Liver (tissue), 9 donors: ENCODE measurements around the gene ITGB2. TPM values are rescaled to one million over a fixed set of nuclear protein-coding genes. Genes with fewer than 3 reads are reported as not detected.

Source experiments
- DNase-seq: peaks from one replicate; pipeline ENCODE4 v3.0.0-alpha.2; 2017; ENCODE audit warnings: low spot score
- H3K27ac ChIP-seq, 2 donors: one replicate each; pipeline ENCODE4 v1.7.0; 2013; ENCODE audit warnings: inconsistent platforms in 2 of 2, low read length in 2 of 2, control low read depth in 1 of 2, low read depth in 1 of 2, mild to moderate bottlenecking in 1 of 2
- H3K27me3 ChIP-seq, 4 donors: one replicate each; pipeline versions ENCODE4 v1.6.1 to v1.7.0; 2013; ENCODE audit warnings: low read length in 3 of 4, inconsistent platforms in 1 of 4, mild to moderate bottlenecking in 1 of 4, moderate library complexity in 1 of 4; ENCODE audit not compliant: control insufficient read depth in 4 of 4, insufficient read depth in 4 of 4
- H3K36me3 ChIP-seq, 4 donors: one replicate each; pipeline versions ENCODE4 v1.6.1 to v1.7.0; 2013; ENCODE audit warnings: low read length in 3 of 4, mild to moderate bottlenecking in 3 of 4, low read depth in 1 of 4, moderate library complexity in 1 of 4; ENCODE audit not compliant: control insufficient read depth in 4 of 4, insufficient read depth in 3 of 4
- H3K4me1 ChIP-seq, 4 donors: one replicate each; pipeline versions ENCODE4 v1.6.1 to v1.7.0; 2013; ENCODE audit warnings: low read length in 3 of 4, mild to moderate bottlenecking in 3 of 4, moderate library complexity in 1 of 4; ENCODE audit not compliant: control insufficient read depth in 4 of 4, insufficient read depth in 4 of 4
- H3K4me3 ChIP-seq, 3 donors: one replicate each; pipeline versions ENCODE4 v1.6.1 to v1.7.0; 2013; ENCODE audit warnings: low read length in 3 of 3, control low read depth in 1 of 3, low read depth in 1 of 3, mild to moderate bottlenecking in 1 of 3
- H3K9ac ChIP-seq, 2 donors: one replicate each; pipeline ENCODE4 v1.7.0; 2013; ENCODE audit warnings: low read length in 2 of 2, mild to moderate bottlenecking in 2 of 2, moderate library complexity in 2 of 2, control low read depth in 1 of 2, low read depth in 1 of 2
- H3K9me3 ChIP-seq, 4 donors: one replicate each; pipeline versions ENCODE4 v1.6.1 to v1.7.0; 2013; ENCODE audit warnings: low read length in 3 of 4; ENCODE audit not compliant: control insufficient read depth in 4 of 4
- ATF3 ChIP-seq: IDR thresholded peaks from 2 replicates; pipeline ENCODE4 v1.6.1; 2016; ENCODE audit warnings: antibody characterized with exemption
- CTCF ChIP-seq: fragments of 150-350 bp; IDR thresholded peaks from 2 replicates; pipeline ENCODE4 v1.5.1; 2017; ENCODE audit warnings: improper control_type of control experiment, low read depth, low read length; ENCODE audit not compliant: missing input control
- EGR1 ChIP-seq, 2 donors: IDR thresholded peaks; 2 replicates each; pipeline ENCODE4 v1.6.1; 2016 to 2018; ENCODE audit warnings: antibody characterized with exemption in 2 of 2, low read depth in 2 of 2
- FOXA1 ChIP-seq: IDR thresholded peaks from 2 replicates; pipeline ENCODE4 v1.6.1; 2016; ENCODE audit warnings: antibody characterized with exemption
- FOXA2 ChIP-seq: IDR thresholded peaks from 2 replicates; pipeline ENCODE4 v1.6.1; 2016; ENCODE audit warnings: antibody characterized with exemption
- GABPA ChIP-seq, 2 donors: IDR thresholded peaks in 1 of 2; conservative IDR thresholded peaks in 1 of 2; 2 replicates each; pipeline ENCODE4 v1.6.1; 2016; ENCODE audit warnings: antibody characterized with exemption in 2 of 2, mild to moderate bottlenecking in 1 of 2, moderate library complexity in 1 of 2
- HNF4A ChIP-seq, 2 donors: conservative IDR thresholded peaks; 2 replicates each; pipeline ENCODE4 v1.6.1; 2016; ENCODE audit warnings: antibody characterized with exemption in 2 of 2, mild to moderate bottlenecking in 2 of 2
- HNF4G ChIP-seq: IDR thresholded peaks from 2 replicates; pipeline ENCODE4 v1.6.1; 2016; ENCODE audit warnings: antibody characterized with exemption
- JUND ChIP-seq, 2 donors: IDR thresholded peaks; 2 replicates each; pipeline ENCODE4 v1.6.1; 2016; ENCODE audit warnings: antibody characterized with exemption in 2 of 2
- MAX ChIP-seq: IDR thresholded peaks from 2 replicates; pipeline ENCODE4 v1.6.1; 2016; ENCODE audit warnings: antibody characterized with exemption
- NR2F2 ChIP-seq: IDR thresholded peaks from 2 replicates; pipeline ENCODE4 v1.6.1; 2016; ENCODE audit warnings: antibody characterized with exemption
- RAD21 ChIP-seq, 2 donors: IDR thresholded peaks; 2 replicates each; pipeline ENCODE4 v1.6.1; 2016; ENCODE audit warnings: antibody characterized with exemption in 2 of 2, mild to moderate bottlenecking in 2 of 2
- REST ChIP-seq: IDR thresholded peaks from 2 replicates; pipeline ENCODE4 v1.6.1; 2016; ENCODE audit warnings: antibody characterized with exemption, mild to moderate bottlenecking
- RXRA ChIP-seq, 2 donors: IDR thresholded peaks; 2 replicates each; pipeline ENCODE4 v1.6.1; 2017 to 2018; ENCODE audit warnings: antibody characterized with exemption in 2 of 2, mild to moderate bottlenecking in 1 of 2
- SP1 ChIP-seq: IDR thresholded peaks from 2 replicates; pipeline ENCODE4 v1.6.1; 2018; ENCODE audit warnings: antibody characterized with exemption, mild to moderate bottlenecking
- TAF1 ChIP-seq: conservative IDR thresholded peaks from 2 replicates; pipeline ENCODE4 v1.6.1; 2016; ENCODE audit warnings: antibody characterized with exemption, mild to moderate bottlenecking
- YY1 ChIP-seq: IDR thresholded peaks from 2 replicates; pipeline ENCODE4 v1.6.1; 2016; ENCODE audit warnings: antibody characterized with exemption, mild to moderate bottlenecking
- ZBTB33 ChIP-seq: IDR thresholded peaks from 2 replicates; pipeline ENCODE4 v1.6.1; 2016; ENCODE audit warnings: antibody characterized with exemption
- WGBS: extraction: QIAGEN DNeasy Blood & Tissue Kit; methylation state at CpG from one replicate; pipeline ENCODE4 v1.1.7; 2013; 5-methylcytosine and 5-hydroxymethylcytosine counted together
- polyA plus RNA-seq, 2 donors: library from polyadenylated mRNA; stranded (reverse) in 1 of 2; unstranded in 1 of 2; fragments of 200-250 nt in 1 of 2; fragments of >200 nt in 1 of 2; fragmentation: Nextera tagmentation in 1 of 2; extraction: Ambion mirVana in 1 of 2; gene quantifications; one replicate each; pipeline versions ENCODE4 v1.2.1 to v1.2.3, GENCODE V29; 2013 to 2015
- total RNA-seq, 2 donors: library from RNA; depleted of rRNA; stranded (reverse); fragments of >200 nt; gene quantifications; one replicate each; pipeline ENCODE4 v1.2.3, GENCODE V29; 2014
- donor health status: healthy.
- donor health status: healthy.
- donor health status: healthy.
- donor health status: healthy.
- donor health status: healthy.

ITGB2 gene
- total and polyA plus RNA-seq, 4 donors = 9.6 to 50.6 (median 28.7) TPM

- Histone ChIP-seq H3K27ac (no peak overlapping the region), H3K9me3 (no peaks in the 10 kb centered on the region), H3K9ac (no peak overlapping the region), H3K27me3 (no peaks in the 10 kb centered on the region), H3K4me3 (no peak overlapping the region), H3K4me1 (peaks cover 3 to 17% (median 10%) of the 10 kb centered on the region in 4 donors), H3K36me3 (peaks cover 0 to 17% (median 2%) of the 10 kb centered on the region in 4 donors)
- no peak for DNase-seq
- TF ChIP-seq YY1 (no peak), ATF3 (no peak), HNF4A (conservative IDR thresholded peaks at IDR 0.05) (no peak), SP1 (no peak), RXRA (IDR thresholded peaks at IDR 0.05) (no peak), CTCF (no peak), EGR1 (IDR thresholded peaks at IDR 0.05; ENCODE audit: low read depth in 2 of 2) (no peak), TAF1 (no peak), FOXA2 (no peak), MAX (no peak), GABPA (IDR thresholded peaks at IDR 0.05 in 1 of 2, conservative IDR thresholded peaks at IDR 0.05 in 1 of 2) (no peak), NR2F2 (no peak), REST (no peak), RAD21 (IDR thresholded peaks at IDR 0.05) (no peak), FOXA1 (no peak), HNF4G (no peak), ZBTB33 (no peak), JUND (IDR thresholded peaks at IDR 0.05) (no peak)
- 93% methylated on average over 24 of the region's 24 CpGs for WGBS
Measured at GRCh38 chr21:44952116-44952928, 31.6 kb upstream of the ITGB2 start.
